Naive thymus-derived CD4-positive, alpha-beta T cell (primary cell): Measurements from ENCODE around the gene ART4. TPM values are rescaled to one million over a fixed set of nuclear protein-coding genes. Genes with fewer than 3 reads are reported as not detected.

ENCODE experiments used
- ATAC-seq: fragments of 150-1000 bp; cut with Tn5 transposase; 2 replicates; pipeline ENCODE4 v1.10.0; 2021; ENCODE audit warnings: mild to moderate bottlenecking, moderate library complexity
- CTCF ChIA-PET: fragments of 350-600 bp; sonication (Branson Sonifier 250); formaldehyde crosslinking; loops from one replicate; lab custom pipeline; 2021; ENCODE audit warnings: antibody characterized with exemption; lab: Charles Lee
- POLR2A ChIA-PET: fragments of 350-600 bp; sonication (Branson Sonifier 250); formaldehyde crosslinking; loops from one replicate; lab custom pipeline; 2021; ENCODE audit warnings: antibody characterized with exemption, inconsistent platforms; lab: Charles Lee
- DNase-seq, 9 donors: peaks; one replicate each; pipeline versions ENCODE4 v3.0.0 to v3.0.0-alpha.2; 2020 to 2022; ENCODE audit warnings: mixed read lengths in 1 of 9
- H3K27ac ChIP-seq: one replicate; pipeline ENCODE4 v1.7.0; 2013; ENCODE audit warnings: mild to moderate bottlenecking, low read depth, low read length, moderate library complexity
- H3K27me3 ChIP-seq, 2 donors: one replicate each; pipeline ENCODE4 v1.7.0; 2013; ENCODE audit warnings: low read length in 2 of 2, mild to moderate bottlenecking in 2 of 2, moderate library complexity in 2 of 2; ENCODE audit not compliant: control insufficient read depth in 2 of 2, insufficient read depth in 2 of 2
- H3K36me3 ChIP-seq, 3 experiments: 1 replicate in 2 of 3; 2 replicates in 1 of 3; pipeline ENCODE4 v1.7.0; 2013; ENCODE audit warnings: low read length in 3 of 3, mild to moderate bottlenecking in 3 of 3, moderate library complexity in 1 of 3; ENCODE audit not compliant: insufficient read depth in 3 of 3, control insufficient read depth in 2 of 3
- H3K4me1 ChIP-seq, 2 donors: one replicate each; pipeline ENCODE4 v1.7.0; 2013; ENCODE audit warnings: low read length in 2 of 2, mild to moderate bottlenecking in 2 of 2, moderate library complexity in 1 of 2; ENCODE audit not compliant: control insufficient read depth in 2 of 2, insufficient read depth in 2 of 2
- H3K4me3 ChIP-seq: 2 replicates; pipeline ENCODE4 v1.7.0; 2013; ENCODE audit warnings: mild to moderate bottlenecking, low read length
- H3K9me3 ChIP-seq, 3 experiments: 1 replicate in 2 of 3; 2 replicates in 1 of 3; pipeline ENCODE4 v1.7.0; 2013; ENCODE audit warnings: low read length in 3 of 3; ENCODE audit not compliant: control insufficient read depth in 2 of 3
- H3K27ac Mint-ChIP-seq, 9 donors: one replicate each; pipeline ENCODE4 v1.8.0; 2020 to 2022; ENCODE audit warnings: mixed read lengths in 9 of 9, mild to moderate bottlenecking in 8 of 9, moderate library complexity in 5 of 9, inconsistent platforms in 2 of 9
- H3K27me3 Mint-ChIP-seq, 5 donors: one replicate each; pipeline ENCODE4 v1.8.0; 2021 to 2022; ENCODE audit warnings: mixed read lengths in 5 of 5, mild to moderate bottlenecking in 1 of 5
- H3K36me3 Mint-ChIP-seq, 5 donors: one replicate each; pipeline ENCODE4 v1.8.0; 2020 to 2022; ENCODE audit warnings: mixed read lengths in 5 of 5, mild to moderate bottlenecking in 3 of 5, inconsistent platforms in 1 of 5
- H3K4me1 Mint-ChIP-seq, 7 donors: one replicate each; pipeline ENCODE4 v1.8.0; 2020 to 2022; ENCODE audit warnings: mixed read lengths in 7 of 7, mild to moderate bottlenecking in 3 of 7, inconsistent platforms in 1 of 7
- H3K4me3 Mint-ChIP-seq, 10 donors: one replicate each; pipeline ENCODE4 v1.8.0; 2020 to 2022; ENCODE audit warnings: mild to moderate bottlenecking in 10 of 10, mixed read lengths in 10 of 10, moderate library complexity in 6 of 10, inconsistent platforms in 2 of 10
- H3K9me3 Mint-ChIP-seq, 11 donors: one replicate each; pipeline ENCODE4 v1.8.0; 2020 to 2022; ENCODE audit warnings: mixed read lengths in 11 of 11, mild to moderate bottlenecking in 4 of 11, inconsistent platforms in 1 of 11, moderate library complexity in 1 of 11
- intact Hi-C, 2 donors: fragments of 100-400 bp; cut with micrococcal nuclease; formaldehyde crosslinking; loops; one replicate each; pipeline ENCODE4 v1.15.1; 2023
- polyA plus RNA-seq, 2 donors: library from polyadenylated mRNA; unstranded; fragments of 300-500 nt; fragmentation: Illumina TruSeq; gene quantifications; one replicate each; pipeline ENCODE4 v1.2.3, GENCODE V29; 2021
- total RNA-seq, 6 experiments: library from RNA in 5 of 6; stranded (reverse) in 5 of 6; gene quantifications; 1 replicate in 5 of 6; 2 replicates in 1 of 6; pipeline ENCODE4 v1.2.3 and lab custom pipeline; 2021 to 2026

Gene ART4
- total and polyA plus RNA-seq, 7 experiments from 2014 or later: not detected

GRCh38 chr12:14811486-14811885 is 31.8 kb downstream of the ART4 start:
- Histone ChIP-seq H3K4me1 (peaks cover 0 to 7% of the 10 kb centered on the region in 2 donors), H3K9me3 (no peaks in the 10 kb centered on the region), H3K4me3 (no peak overlapping the region), H3K27me3 (no peaks in the 10 kb centered on the region), H3K27ac (no peak overlapping the region), H3K36me3 (no peaks in the 10 kb centered on the region)
- CTCF ChIA-PET: interaction anchor here (1.0 to 2.1 kb wide), 3 partner anchors 16 to 409 kb away, joined by 3 to 6 read pairs (median 4); partner anchors contain the start of gene RERG
- no peak for ATAC-seq
- H3K27me3 Mint-ChIP-seq: peaks cover 0 to 8% (median 0%) of the 10 kb centered on the region in 5 donors
- intact Hi-C loops: loop anchor here in 1 of 2 donors (1.0 to 2.0 kb wide), 2 partner anchors 25 to 410 kb away; partner anchors contain the start of gene RERG
- H3K4me1 Mint-ChIP-seq: peaks cover 4 to 16% (median 14%) of the 10 kb centered on the region in 7 donors
- DNase-seq: no peak
- POLR2A ChIA-PET: interaction anchor here (0.6 to 3.5 kb wide), 5 partner anchors 9 to 450 kb away, joined by 3 to 24 read pairs (median 3); a partner anchor contains a TSS
- H3K36me3 Mint-ChIP-seq: no peaks in the 10 kb centered on the region
- no peak overlapping the region for H3K27ac Mint-ChIP-seq
- H3K4me3 Mint-ChIP-seq: no peak overlapping the region
- no peaks in the 10 kb centered on the region for H3K9me3 Mint-ChIP-seq

- DNase-seq (peak in 1 of 9 donors; percentile 15), ATAC-seq (peak; percentile 26)
- H3K27me3 Mint-ChIP-seq: peaks cover 0 to 5% (median 0%) of the 10 kb centered on the region in 5 donors
- H3K4me3 ChIP-seq: no peak overlapping the region
- intact Hi-C loops: loop anchor here in 1 of 2 donors (1.0 to 2.0 kb wide), 2 partner anchors 26 to 410 kb away; partner anchors contain the start of gene RERG
- H3K4me1 ChIP-seq: peaks cover 0 to 7% of the 10 kb centered on the region in 2 donors
- ChIA-PET POLR2A (interaction anchor here (0.6 to 3.5 kb wide), 4 partner anchors 11 to 450 kb away, joined by 3 to 24 read pairs (median 4); a partner anchor contains a TSS), CTCF (interaction anchor here (1.0 to 2.1 kb wide), 3 partner anchors 17 to 409 kb away, joined by 3 to 6 read pairs (median 4); partner anchors contain the start of gene RERG)
- no peaks in the 10 kb centered on the region for H3K36me3 ChIP-seq
- peaks cover 4 to 16% (median 14%) of the 10 kb centered on the region in 7 donors for H3K4me1 Mint-ChIP-seq
- no peaks in the 10 kb centered on the region for H3K27me3 ChIP-seq
- H3K9me3 Mint-ChIP-seq: no peaks in the 10 kb centered on the region
- H3K36me3 Mint-ChIP-seq: no peaks in the 10 kb centered on the region
- H3K9me3 ChIP-seq: no peaks in the 10 kb centered on the region
- H3K27ac Mint-ChIP-seq: no peak overlapping the region
- H3K27ac ChIP-seq: no peak overlapping the region
- peak overlapping the region in 1 of 10 donors; percentile 6 for H3K4me3 Mint-ChIP-seq
These were observed 32.3 kb downstream of the ART4 start for GRCh38 chr12:14810953-14811483.

GRCh38 chr12:14810167-14810952 is 33.0 kb downstream of the ART4 start:
- intact Hi-C loops: loop anchor here in 1 of 2 donors (2.0 kb wide), 1 partner anchor 26 kb away; no protein-coding TSS in a partner anchor
- H3K4me1 Mint-ChIP-seq: peaks cover 4 to 20% (median 14%) of the 10 kb centered on the region in 7 donors
- no peak overlapping the region for H3K4me3 ChIP-seq

GRCh38 chr12:14803830-14804160 is 39.5 kb downstream of the ART4 start:
- H3K27ac ChIP-seq: peak overlapping the region; percentile 97
- ChIA-PET POLR2A (interaction anchor here (0.6 to 11.9 kb wide), 19 partner anchors 9 to 743 kb away, joined by 3 to 316 read pairs (median 4); partner anchors contain the start of genes ARHGDIB, ATF7IP and RERG), CTCF (interaction anchor here (2.5 kb wide), 1 partner anchor 34 kb away, joined by 22 read pairs; a partner anchor contains a TSS)
- ATAC-seq (peak; percentile 6), DNase-seq (no peak)
- H3K9me3 ChIP-seq: no peaks in the 10 kb centered on the region
- intact Hi-C loops: loop anchor here (1.0 to 10.0 kb wide), 14 partner anchors 29 to 1701 kb away; partner anchors contain the start of genes ARHGDIB (in 2 of the 2), ATF7IP (in 2 of the 2), STRAP (in 2 of the 2) and EPS8 (in 1 of the 2)
- H3K4me3 ChIP-seq: peak overlapping the region; percentile 80
- H3K36me3 ChIP-seq: peaks cover 0 to 13% (median 3%) of the 10 kb centered on the region in 3 experiments
- Mint-ChIP-seq H3K27ac (no peak overlapping the region), H3K27me3 (no peaks in the 10 kb centered on the region), H3K9me3 (no peaks in the 10 kb centered on the region), H3K4me1 (peaks cover 0 to 26% (median 10%) of the 10 kb centered on the region in 7 donors), H3K4me3 (no peak overlapping the region), H3K36me3 (peaks cover 0 to 6% (median 5%) of the 10 kb centered on the region in 5 donors)
- H3K27me3 ChIP-seq: no peaks in the 10 kb centered on the region
- peaks cover 14 to 19% of the 10 kb centered on the region in 2 donors for H3K4me1 ChIP-seq

More at GRCh38 chr12:14810167-14810952, 33.0 kb downstream of the ART4 start:
- Mint-ChIP-seq H3K36me3 (no peaks in the 10 kb centered on the region), H3K9me3 (no peaks in the 10 kb centered on the region), H3K27me3 (peaks cover 0 to 5% (median 0%) of the 10 kb centered on the region in 5 donors), H3K4me3 (peak overlapping the region in 2 of 10 donors; percentile 5 to 24), H3K27ac (peak overlapping the region in 1 of 9 donors; percentile 38)
- POLR2A ChIA-PET: interaction anchor here (0.6 to 3.5 kb wide), 5 partner anchors 10 to 185 kb away, joined by 3 to 24 read pairs (median 4); a partner anchor contains a TSS
- no peak for ATAC-seq
- no peak overlapping the region for H3K27ac ChIP-seq
- H3K27me3 ChIP-seq: no peaks in the 10 kb centered on the region
- no peaks in the 10 kb centered on the region for H3K36me3 ChIP-seq
- no peaks in the 10 kb centered on the region for H3K9me3 ChIP-seq
- no peak for DNase-seq
- peaks cover 0 to 7% of the 10 kb centered on the region in 2 donors for H3K4me1 ChIP-seq
- CTCF ChIA-PET: interaction anchor here (1.4 to 2.1 kb wide), 2 partner anchors 185 to 410 kb away, joined by 4 to 6 read pairs; partner anchors contain the start of gene RERG

- peaks cover 3 to 19% (median 4%) of the 10 kb centered on the region in 3 experiments for H3K36me3 ChIP-seq
- H3K4me1 Mint-ChIP-seq: peaks cover 0 to 26% (median 10%) of the 10 kb centered on the region in 7 donors
- H3K4me3 Mint-ChIP-seq: no peak within 1 kb of the TSS
- H3K4me1 ChIP-seq: peaks cover 14 to 19% of the 10 kb centered on the region in 2 donors
- H3K4me3 ChIP-seq: peak within 1 kb of the TSS; percentile 80
- H3K36me3 Mint-ChIP-seq: peaks cover 0 to 8% (median 5%) of the 10 kb centered on the region in 5 donors
- peak; percentile 56 to 95 (median 91) for DNase-seq
- no peaks in the 10 kb centered on the region for H3K27me3 Mint-ChIP-seq
- H3K9me3 Mint-ChIP-seq: no peaks in the 10 kb centered on the region
- no peaks in the 10 kb centered on the region for H3K9me3 ChIP-seq
- POLR2A ChIA-PET: interaction anchor here (0.6 to 11.9 kb wide), 24 partner anchors 8 to 743 kb away, joined by 3 to 316 read pairs (median 4); partner anchors contain the start of genes ARHGDIB, ATF7IP and RERG
- CTCF ChIA-PET: interaction anchor here (0.6 to 2.5 kb wide), 3 partner anchors 26 to 80 kb away, joined by 4 to 22 read pairs (median 4); a partner anchor contains a TSS
- H3K27ac ChIP-seq: peak within 1 kb of the TSS; percentile 97
- H3K27ac Mint-ChIP-seq: no peak within 1 kb of the TSS
- H3K27me3 ChIP-seq: no peaks in the 10 kb centered on the region
- ATAC-seq: peak; percentile 98
- intact Hi-C loops: loop anchor here (1.0 to 10.0 kb wide), 14 partner anchors 29 to 1701 kb away; partner anchors contain the start of genes ARHGDIB (in 2 of the 2), ATF7IP (in 2 of the 2), STRAP (in 2 of the 2) and EPS8 (in 1 of the 2)
These were observed 40.1 kb downstream of the ART4 start, which contains the start of the genes C12orf60 and WBP11 for GRCh38 chr12:14803011-14803829. Gene C12orf60 (plus strand): TSS chr12:14803670. CDS start chr12:14822936, 19,266 bp downstream. Gene WBP11 (minus strand): TSS chr12:14803478. CDS start chr12:14801383, 2,095 bp downstream.
